ENCODE data around the gene SHROOM3. TPM values are rescaled to one million over a fixed set of nuclear protein-coding genes. Genes with fewer than 3 reads are reported as not detected.
A peak's percentile ranks its signal among the peaks of the same experiment; 100 is the strongest.

SHROOM3 gene
- total RNA-seq, 4 donors from 2014 or later, result 44.4 to 101 (median 88.5) TPM

DNA sequence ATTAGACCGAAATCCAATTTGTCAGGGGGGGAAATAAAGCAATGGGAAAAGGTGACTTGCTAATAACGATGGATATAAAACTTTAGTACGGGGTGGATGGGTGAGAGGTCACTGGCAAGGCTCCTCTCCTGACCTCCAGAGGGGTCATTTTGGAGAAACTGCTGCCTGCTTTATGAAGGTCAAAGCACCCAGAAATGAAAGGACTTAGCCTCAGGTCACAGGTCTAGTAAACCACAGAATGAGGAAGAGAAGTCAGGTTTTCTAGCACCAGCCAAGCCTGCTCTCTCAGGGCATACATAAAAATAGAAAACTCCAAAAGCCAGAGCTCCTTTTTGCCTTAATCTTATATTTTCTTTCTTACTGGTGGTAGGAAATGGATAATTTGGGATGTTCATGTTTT, 134.2 kb downstream of the SHROOM3 start:
- Histone ChIP-seq H3K4me3 (no peak overlapping the region), H3K27me3 (no peaks in the 10 kb centered on the region), H3K4me1 (peaks cover 3 to 37% (median 29%) of the 10 kb centered on the region in 4 donors), H3K9me3 (no peaks in the 10 kb centered on the region), H3K27ac (replicated peaks in 1 of 4) (peak overlapping the region; percentile 20 to 75 (median 58)), H3K36me3 (no peaks in the 10 kb centered on the region)
- WGBS, result 81% methylated on average over 3 of the region's 3 CpGs
- TF ChIP-seq, protein P1, sequence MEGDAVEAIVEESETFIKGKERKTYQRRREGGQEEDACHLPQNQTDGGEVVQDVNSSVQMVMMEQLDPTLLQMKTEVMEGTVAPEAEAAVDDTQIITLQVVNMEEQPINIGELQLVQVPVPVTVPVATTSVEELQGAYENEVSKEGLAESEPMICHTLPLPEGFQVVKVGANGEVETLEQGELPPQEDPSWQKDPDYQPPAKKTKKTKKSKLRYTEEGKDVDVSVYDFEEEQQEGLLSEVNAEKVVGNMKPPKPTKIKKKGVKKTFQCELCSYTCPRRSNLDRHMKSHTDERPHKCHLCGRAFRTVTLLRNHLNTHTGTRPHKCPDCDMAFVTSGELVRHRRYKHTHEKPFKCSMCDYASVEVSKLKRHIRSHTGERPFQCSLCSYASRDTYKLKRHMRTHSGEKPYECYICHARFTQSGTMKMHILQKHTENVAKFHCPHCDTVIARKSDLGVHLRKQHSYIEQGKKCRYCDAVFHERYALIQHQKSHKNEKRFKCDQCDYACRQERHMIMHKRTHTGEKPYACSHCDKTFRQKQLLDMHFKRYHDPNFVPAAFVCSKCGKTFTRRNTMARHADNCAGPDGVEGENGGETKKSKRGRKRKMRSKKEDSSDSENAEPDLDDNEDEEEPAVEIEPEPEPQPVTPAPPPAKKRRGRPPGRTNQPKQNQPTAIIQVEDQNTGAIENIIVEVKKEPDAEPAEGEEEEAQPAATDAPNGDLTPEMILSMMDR (IDR thresholded peaks at IDR 0.05), result no peak
- TF ChIP-seq EP300 (IDR thresholded peaks at IDR 0.05) (no peak), POLR2AphosphoS5 (IDR thresholded peaks at IDR 0.05) (no peak), POLR2A (IDR thresholded peaks at IDR 0.05; ENCODE audit: low read depth) (no peak)
- no peak for DNase-seq (ENCODE audit: extremely low spot score)
- intact Hi-C loops (cut with DNase I), result no loop called here

DNA sequence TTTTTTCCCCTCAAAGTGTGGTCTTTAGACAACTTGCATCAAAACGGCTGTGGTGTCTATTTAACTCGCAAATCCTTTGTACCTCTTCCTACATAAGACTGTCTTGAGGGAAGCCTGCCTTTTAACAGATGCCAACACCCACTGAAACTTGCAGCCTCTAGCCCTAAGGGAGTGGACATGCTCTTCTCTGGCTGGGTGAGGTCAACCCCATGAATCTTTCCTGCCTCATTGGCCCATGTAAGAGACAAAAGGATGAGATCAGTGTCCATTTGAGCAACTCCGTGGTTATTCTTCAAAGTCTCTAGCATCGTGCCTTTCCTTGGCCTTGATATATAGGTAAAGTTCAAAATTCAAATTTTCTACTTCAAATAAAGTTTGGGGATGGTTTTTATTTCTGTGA, 134.7 kb downstream of the SHROOM3 start:
- 85% methylated on average over 4 of the region's 4 CpGs for WGBS
- TF ChIP-seq, protein P1 (IDR thresholded peaks at IDR 0.05), result no peak
- TF ChIP-seq POLR2AphosphoS5 (IDR thresholded peaks at IDR 0.05), result no peak
- no peak for TF ChIP-seq POLR2A (IDR thresholded peaks at IDR 0.05; ENCODE audit: low read depth)
- no peak for TF ChIP-seq EP300 (IDR thresholded peaks at IDR 0.05)
- no peaks in the 10 kb centered on the region for H3K36me3 ChIP-seq
- H3K27ac ChIP-seq (replicated peaks in 1 of 4), result peak overlapping the region; percentile 56 to 75 (median 64)
- no peaks in the 10 kb centered on the region for H3K9me3 ChIP-seq
- intact Hi-C loops (cut with DNase I), result no loop called here
- H3K4me3 ChIP-seq, result no peak overlapping the region
- DNase-seq (ENCODE audit: extremely low spot score), result no peak
- H3K4me1 ChIP-seq, result peaks cover 3 to 35% (median 26%) of the 10 kb centered on the region in 4 donors
- H3K27me3 ChIP-seq, result no peaks in the 10 kb centered on the region

DNA sequence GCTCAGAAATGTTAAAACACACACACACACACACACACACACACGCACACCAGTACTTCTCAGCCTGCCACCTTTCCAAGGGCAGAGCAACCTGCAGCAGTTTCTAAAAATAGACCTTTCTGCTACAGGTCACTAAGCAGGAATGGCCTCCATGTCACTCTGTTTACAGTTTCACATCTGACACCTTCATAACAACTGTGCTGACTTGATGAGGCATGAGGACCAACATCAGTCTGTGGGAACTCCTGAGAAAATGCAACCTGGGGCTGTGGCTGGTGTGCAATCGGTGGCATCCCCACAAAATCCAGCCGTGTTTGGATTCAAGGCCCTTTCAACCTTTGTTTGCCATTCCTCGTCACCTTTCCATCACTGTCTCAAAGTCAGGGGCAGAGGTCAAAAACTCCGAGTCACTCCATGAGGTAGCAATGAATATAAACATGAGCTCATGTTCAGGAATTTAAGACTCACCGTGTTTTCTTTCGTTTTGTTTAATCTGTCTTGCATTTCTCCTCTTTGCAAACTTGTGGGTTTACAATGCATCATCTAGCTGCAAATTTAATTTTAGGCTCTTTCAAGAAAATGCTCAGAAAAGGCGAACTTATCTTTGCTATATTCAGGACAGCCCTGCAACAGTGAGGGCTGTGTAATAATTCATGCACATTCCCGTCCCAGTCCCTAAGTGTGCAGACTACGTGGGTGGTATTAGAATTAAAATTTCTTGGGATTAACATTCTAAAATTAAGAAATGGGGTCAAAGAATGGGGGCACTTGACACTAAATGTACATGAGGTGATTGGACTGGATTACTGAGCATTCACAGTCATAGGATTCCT, 135.3 kb downstream of the SHROOM3 start:
- Histone ChIP-seq H3K27ac (replicated peaks in 1 of 4) (peak overlapping the region; percentile 56 to 75 (median 64)), H3K27me3 (no peaks in the 10 kb centered on the region), H3K36me3 (no peaks in the 10 kb centered on the region), H3K4me3 (peak overlapping the region in 1 of 4 donors; percentile 10), H3K9me3 (no peaks in the 10 kb centered on the region), H3K4me1 (peaks cover 3 to 35% (median 26%) of the 10 kb centered on the region in 4 donors)
- intact Hi-C loops (cut with DNase I), result no loop called here
- TF ChIP-seq EP300 (IDR thresholded peaks at IDR 0.05), result no peak
- TF ChIP-seq POLR2AphosphoS5 (IDR thresholded peaks at IDR 0.05), result peak in 1 of 2 donors; percentile 10
- DNase-seq (ENCODE audit: extremely low spot score), result no peak
- WGBS, result 61% methylated on average over 10 of the region's 10 CpGs

DNA sequence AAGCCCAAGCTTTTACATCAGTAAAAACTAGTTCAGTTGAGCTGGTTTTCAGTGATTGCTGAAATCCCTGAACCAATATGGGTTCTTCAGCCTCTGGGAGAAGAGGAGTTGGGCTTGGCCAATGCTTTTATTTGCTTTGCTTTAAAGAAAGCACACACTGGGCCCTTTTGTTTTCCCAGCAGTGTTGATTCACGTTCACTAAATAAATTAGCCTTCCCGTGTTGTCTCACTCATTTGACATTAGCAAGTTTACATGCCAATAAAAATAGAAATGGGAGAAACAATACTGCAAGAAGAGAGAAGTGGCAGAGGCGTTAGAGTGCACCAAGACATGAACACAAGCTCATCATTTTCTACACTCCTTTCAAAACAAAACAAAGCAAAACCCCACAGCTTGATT, 136.2 kb downstream of the SHROOM3 start:
- Histone ChIP-seq H3K4me1 (peaks cover 3 to 35% (median 26%) of the 10 kb centered on the region in 4 donors), H3K27ac (replicated peaks in 1 of 4) (peak overlapping the region in 2 of 4 donors; percentile 6 to 75), H3K9me3 (no peaks in the 10 kb centered on the region), H3K4me3 (no peak overlapping the region), H3K27me3 (no peaks in the 10 kb centered on the region), H3K36me3 (no peaks in the 10 kb centered on the region)
- no peak for DNase-seq (ENCODE audit: extremely low spot score)
- intact Hi-C loops (cut with DNase I), result no loop called here
- TF ChIP-seq, protein P1 (IDR thresholded peaks at IDR 0.05), result no peak
- no peak for TF ChIP-seq EP300 (IDR thresholded peaks at IDR 0.05)
- TF ChIP-seq POLR2AphosphoS5 (IDR thresholded peaks at IDR 0.05), result no peak
- TF ChIP-seq POLR2A (IDR thresholded peaks at IDR 0.05; ENCODE audit: low read depth), result no peak
- WGBS, result 80% methylated on average over 3 of the region's 3 CpGs

DNA sequence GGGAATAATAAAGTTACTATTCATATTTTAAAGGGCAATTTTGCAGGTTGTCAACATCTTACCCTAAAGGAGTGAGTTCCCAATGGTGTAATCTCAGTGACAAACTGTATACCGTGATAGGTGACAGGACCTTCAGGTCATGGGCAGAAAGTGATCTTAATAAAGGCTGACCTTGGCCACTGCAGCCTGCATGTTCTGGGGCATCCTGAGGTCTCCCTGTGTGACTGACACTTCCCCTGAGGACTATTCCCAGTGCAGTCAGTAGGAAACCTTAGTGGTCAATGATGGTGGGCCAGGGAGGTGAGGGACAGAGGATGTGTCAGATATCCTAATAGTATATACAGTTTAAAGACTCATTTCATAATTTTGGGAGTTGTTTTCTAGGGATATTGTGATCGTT, 137.2 kb downstream of the SHROOM3 start:
- Histone ChIP-seq H3K27me3 (no peaks in the 10 kb centered on the region), H3K4me1 (peaks cover 3 to 31% (median 26%) of the 10 kb centered on the region in 4 donors), H3K4me3 (no peak overlapping the region), H3K9me3 (no peaks in the 10 kb centered on the region), H3K27ac (replicated peaks in 1 of 4) (no peak overlapping the region), H3K36me3 (no peaks in the 10 kb centered on the region)
- TF ChIP-seq EP300 (IDR thresholded peaks at IDR 0.05) (no peak), POLR2AphosphoS5 (IDR thresholded peaks at IDR 0.05) (no peak), POLR2A (IDR thresholded peaks at IDR 0.05; ENCODE audit: low read depth) (no peak)
- TF ChIP-seq, protein P1 (IDR thresholded peaks at IDR 0.05), result no peak
- 97% methylated on average over 2 of the region's 2 CpGs for WGBS
- intact Hi-C loops (cut with DNase I), result no loop called here
- DNase-seq (ENCODE audit: extremely low spot score), result no peak

All from esophagus muscularis mucosa (tissue), 4 donors.